IMR-90 (cell line): Measurements from ENCODE around the gene MAVS.

ENCODE experiments used
- MAZ ChIP-seq: IDR thresholded peaks from 2 replicates; pipeline ENCODE4 v1.6.1; 2012; ENCODE audit warnings: low read depth, mild to moderate bottlenecking, low read length, improper control_type of control experiment, moderate library complexity, borderline replicate concordance
- MXI1 ChIP-seq: IDR thresholded peaks from 2 replicates; pipeline ENCODE4 v1.6.1; 2012; ENCODE audit warnings: low read depth, mild to moderate bottlenecking, low read length, moderate library complexity, borderline replicate concordance
- POLR2A ChIP-seq: IDR thresholded peaks from 2 replicates; pipeline ENCODE4 v1.6.1; 2012; ENCODE audit warnings: mild to moderate bottlenecking, low read depth, low read length
- TF ChIP-seq, protein P1 (sequence below): conservative IDR thresholded peaks from 2 replicates; pipeline ENCODE4 v1.5.1; 2012; ENCODE audit warnings: mild to moderate bottlenecking, low read depth, low read length, improper control_type of control experiment

DNA sequence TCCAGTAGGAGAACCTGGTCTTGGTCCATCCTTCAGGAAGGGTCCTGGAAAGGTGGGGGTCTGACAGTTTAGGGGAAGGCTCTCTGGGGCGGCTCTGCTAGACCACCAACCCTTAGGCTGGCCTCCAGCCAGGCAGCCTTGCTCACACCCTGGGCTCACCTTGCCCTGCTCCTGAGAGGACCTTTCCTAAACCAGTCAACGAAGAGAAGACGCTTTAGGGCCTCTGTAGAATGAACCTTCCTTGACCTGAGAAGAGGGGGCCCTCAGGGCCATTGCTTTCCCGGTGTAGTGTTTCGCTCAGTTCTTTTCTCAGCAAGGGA is 49.4 kb upstream of the MAVS start:
- TF ChIP-seq MXI1 (no peak), POLR2A (no peak), MAZ (no peak)
- TF ChIP-seq, protein P1, sequence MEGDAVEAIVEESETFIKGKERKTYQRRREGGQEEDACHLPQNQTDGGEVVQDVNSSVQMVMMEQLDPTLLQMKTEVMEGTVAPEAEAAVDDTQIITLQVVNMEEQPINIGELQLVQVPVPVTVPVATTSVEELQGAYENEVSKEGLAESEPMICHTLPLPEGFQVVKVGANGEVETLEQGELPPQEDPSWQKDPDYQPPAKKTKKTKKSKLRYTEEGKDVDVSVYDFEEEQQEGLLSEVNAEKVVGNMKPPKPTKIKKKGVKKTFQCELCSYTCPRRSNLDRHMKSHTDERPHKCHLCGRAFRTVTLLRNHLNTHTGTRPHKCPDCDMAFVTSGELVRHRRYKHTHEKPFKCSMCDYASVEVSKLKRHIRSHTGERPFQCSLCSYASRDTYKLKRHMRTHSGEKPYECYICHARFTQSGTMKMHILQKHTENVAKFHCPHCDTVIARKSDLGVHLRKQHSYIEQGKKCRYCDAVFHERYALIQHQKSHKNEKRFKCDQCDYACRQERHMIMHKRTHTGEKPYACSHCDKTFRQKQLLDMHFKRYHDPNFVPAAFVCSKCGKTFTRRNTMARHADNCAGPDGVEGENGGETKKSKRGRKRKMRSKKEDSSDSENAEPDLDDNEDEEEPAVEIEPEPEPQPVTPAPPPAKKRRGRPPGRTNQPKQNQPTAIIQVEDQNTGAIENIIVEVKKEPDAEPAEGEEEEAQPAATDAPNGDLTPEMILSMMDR = no peak
